ENCODE measurements around the gene TRAPPC6A.

DNA sequence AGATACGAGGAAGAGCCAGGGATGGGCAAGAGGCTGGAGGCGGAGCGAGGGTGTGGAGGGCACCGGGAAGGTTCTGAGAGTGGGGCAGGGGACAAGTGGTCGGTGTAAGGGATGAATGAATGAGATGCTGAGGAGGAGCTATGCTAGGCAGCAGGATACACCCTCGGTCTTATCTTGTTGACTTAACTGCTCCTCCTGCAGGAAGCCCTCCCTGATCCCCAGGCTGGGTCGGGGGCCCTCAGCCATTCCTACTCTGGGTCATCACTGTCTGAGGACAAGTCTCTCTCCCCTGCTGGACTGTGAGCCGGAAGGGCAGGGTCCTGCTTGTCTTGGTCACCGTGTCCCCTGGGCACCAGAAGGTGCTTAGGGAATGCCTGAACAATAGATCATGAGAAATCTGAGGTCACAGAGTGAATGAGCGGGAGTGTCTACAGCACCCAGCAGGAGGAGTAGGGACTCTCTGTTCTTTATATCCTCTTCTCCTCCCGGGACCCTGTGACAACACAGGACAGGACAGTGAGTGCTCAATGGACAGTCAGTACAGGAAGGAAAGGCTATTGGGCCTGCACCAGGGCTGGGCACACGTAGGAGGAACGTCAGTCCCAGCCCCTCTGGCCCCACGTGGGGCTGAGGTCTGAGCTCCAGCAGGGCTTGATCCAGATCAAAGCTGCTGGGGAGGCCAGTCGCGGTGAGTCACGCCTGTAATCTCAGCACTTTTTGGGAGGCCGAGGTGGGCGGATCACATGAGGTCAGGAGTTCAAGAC lies 23.8 kb downstream of the TRAPPC6A start:
- TF ChIP-seq POLR2A (IDR thresholded peaks at IDR 0.05) = no peak
- TF ChIP-seq, protein P1, sequence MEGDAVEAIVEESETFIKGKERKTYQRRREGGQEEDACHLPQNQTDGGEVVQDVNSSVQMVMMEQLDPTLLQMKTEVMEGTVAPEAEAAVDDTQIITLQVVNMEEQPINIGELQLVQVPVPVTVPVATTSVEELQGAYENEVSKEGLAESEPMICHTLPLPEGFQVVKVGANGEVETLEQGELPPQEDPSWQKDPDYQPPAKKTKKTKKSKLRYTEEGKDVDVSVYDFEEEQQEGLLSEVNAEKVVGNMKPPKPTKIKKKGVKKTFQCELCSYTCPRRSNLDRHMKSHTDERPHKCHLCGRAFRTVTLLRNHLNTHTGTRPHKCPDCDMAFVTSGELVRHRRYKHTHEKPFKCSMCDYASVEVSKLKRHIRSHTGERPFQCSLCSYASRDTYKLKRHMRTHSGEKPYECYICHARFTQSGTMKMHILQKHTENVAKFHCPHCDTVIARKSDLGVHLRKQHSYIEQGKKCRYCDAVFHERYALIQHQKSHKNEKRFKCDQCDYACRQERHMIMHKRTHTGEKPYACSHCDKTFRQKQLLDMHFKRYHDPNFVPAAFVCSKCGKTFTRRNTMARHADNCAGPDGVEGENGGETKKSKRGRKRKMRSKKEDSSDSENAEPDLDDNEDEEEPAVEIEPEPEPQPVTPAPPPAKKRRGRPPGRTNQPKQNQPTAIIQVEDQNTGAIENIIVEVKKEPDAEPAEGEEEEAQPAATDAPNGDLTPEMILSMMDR (IDR thresholded peaks at IDR 0.05) = no peak
- no peak for TF ChIP-seq POLR2AphosphoS5 (IDR thresholded peaks at IDR 0.05)

All from transverse colon (tissue), 4 donors.